ENCODE data around the gene STAU1.

- TF ChIP-seq CTCF (IDR thresholded peaks at IDR 0.05): no peak
- no peak for TF ChIP-seq EZH2phosphoT487 (IDR thresholded peaks at IDR 0.05)
These were observed 40.5 kb upstream of the STAU1 start for GRCh38 chr20:49228676-49229075.

Data from neural progenitor cell (in vitro differentiated cells).